Sigmoid colon (tissue), 7 donors: ENCODE data around the gene BLTP3A. TPM values are rescaled to one million over a fixed set of nuclear protein-coding genes. Genes with fewer than 3 reads are reported as not detected.
"Not testable (repeated sequence)": the region's sequence is repeated elsewhere in the genome, so short reads cannot be mapped to it uniquely, and the experiment has no call there.

Experiments used
- DNase-seq: peaks from one replicate; pipeline ENCODE4 v3.0.0-alpha.2; 2019
- H3K27ac ChIP-seq, 4 donors: fragments of 200-600 bp; sonication (generic); one replicate each; pipeline ENCODE4 v1.5.1; 2016 to 2019; ENCODE audit warnings: mild to moderate bottlenecking in 1 of 4
- H3K27me3 ChIP-seq, 3 donors: fragments of 200-600 bp; sonication (generic); one replicate each; pipeline ENCODE4 v1.5.1; 2019; ENCODE audit warnings: mild to moderate bottlenecking in 1 of 3
- H3K36me3 ChIP-seq, 4 donors: fragments of 200-600 bp; sonication (generic); one replicate each; pipeline ENCODE4 v1.5.1; 2016 to 2019
- H3K4me1 ChIP-seq, 4 donors: fragments of 200-600 bp; sonication (generic); one replicate each; pipeline ENCODE4 v1.5.1; 2017 to 2019
- H3K4me3 ChIP-seq, 4 donors: fragments of 200-600 bp; sonication (generic); one replicate each; pipeline ENCODE4 v1.5.1; 2017 to 2019; ENCODE audit warnings: mild to moderate bottlenecking in 2 of 4, moderate library complexity in 1 of 4
- H3K9me3 ChIP-seq, 4 donors: fragments of 200-600 bp in 3 of 4; sonication (generic) in 3 of 4; one replicate each; pipeline versions ENCODE4 v1.5.1 to v1.6.1; 2013 to 2019
- CTCF ChIP-seq, 4 experiments: fragments of 450-650 bp in 3 of 4; fragments of 200-600 bp in 1 of 4; IDR thresholded peaks; one replicate each; pipeline ENCODE4 v1.5.1; 2016 to 2019; ENCODE audit warnings: antibody characterized with exemption in 4 of 4, mild to moderate bottlenecking in 3 of 4, moderate library complexity in 2 of 4
- EP300 ChIP-seq, 4 donors: sonication (generic); formaldehyde crosslinking; IDR thresholded peaks; one replicate each; pipeline ENCODE4 v1.6.1; 2017; ENCODE audit warnings: antibody characterized with exemption in 4 of 4
- POLR2A ChIP-seq, 2 donors: fragments of 450-650 bp; IDR thresholded peaks; one replicate each; pipeline ENCODE4 v1.6.1; 2016; ENCODE audit warnings: antibody characterized with exemption in 2 of 2, mild to moderate bottlenecking in 2 of 2, moderate library complexity in 2 of 2
- POLR2AphosphoS5 ChIP-seq, 4 donors: sonication (generic); formaldehyde crosslinking; IDR thresholded peaks; one replicate each; pipeline ENCODE4 v1.6.1; 2017; ENCODE audit warnings: antibody characterized with exemption in 4 of 4
- WGBS, 2 donors: extraction: QIAGEN DNeasy Blood & Tissue Kit; methylation state at CpG; one replicate each; pipeline ENCODE4 v1.1.7; 2013; 5-methylcytosine and 5-hydroxymethylcytosine counted together
- intact Hi-C: fragments of 100-400 bp; cut with DNase I; formaldehyde crosslinking; loops from one replicate; pipeline ENCODE4 v1.15.1; 2023
- polyA plus RNA-seq, 3 donors: library from polyadenylated mRNA; stranded (reverse); fragments of 200-250 nt; gene quantifications; one replicate each; pipeline ENCODE4 v1.2.3, GENCODE V29; 2013
- total RNA-seq, 4 donors: library from RNA; depleted of rRNA; stranded (reverse); fragments of >200 nt; gene quantifications; one replicate each; pipeline ENCODE4 v1.1.0, GENCODE V29; 2016
- donor health status: healthy with polysubstance abuse.
- donor health status: Bipolar disorder and iron deficiency.
- donor health status: healthy.

BLTP3A gene
- total and polyA plus RNA-seq, 7 donors, result 0.60 to 11.6 (median 6.7) TPM

GRCh38 chr6:34795836-34796425, 4.0 kb downstream of the BLTP3A start:
- Histone ChIP-seq H3K4me1 (peaks cover 0 to 18% (median 9%) of the 10 kb centered on the region in 4 donors), H3K36me3 (no peaks in the 10 kb centered on the region), H3K27me3 (no peaks in the 10 kb centered on the region), H3K4me3 (no peak overlapping the region), H3K9me3 (no peaks in the 10 kb centered on the region), H3K27ac (no peak overlapping the region)
- DNase-seq, result no peak
- no peak for TF ChIP-seq POLR2A (IDR thresholded peaks at IDR 0.05)
- no peak for TF ChIP-seq POLR2AphosphoS5 (IDR thresholded peaks at IDR 0.05)
- TF ChIP-seq CTCF (IDR thresholded peaks at IDR 0.05), result no peak
- TF ChIP-seq EP300 (IDR thresholded peaks at IDR 0.05), result no peak
- intact Hi-C loops, result loop anchor here (10.0 kb wide), 1 partner anchor 349 kb away; the partner anchor contains the start of gene TCP11
- 56 to 74% methylated on average over 2 of the region's 2 CpGs for WGBS, 2 donors

- no peak for DNase-seq
- H3K36me3 ChIP-seq, result no peaks in the 10 kb centered on the region
- TF ChIP-seq POLR2AphosphoS5 (IDR thresholded peaks at IDR 0.05) (no peak), POLR2A (IDR thresholded peaks at IDR 0.05) (no peak), EP300 (IDR thresholded peaks at IDR 0.05) (no peak), CTCF (IDR thresholded peaks at IDR 0.05) (no peak)
- H3K27me3 ChIP-seq, result no peaks in the 10 kb centered on the region
- 97 to 98% methylated on average over 3 of the region's 3 CpGs for WGBS, 2 donors
- H3K9me3 ChIP-seq, result no peaks in the 10 kb centered on the region
- peaks cover 0 to 12% (median 5%) of the 10 kb centered on the region in 4 donors for H3K4me1 ChIP-seq
- intact Hi-C loops, result loop anchor here (10.0 kb wide), 1 partner anchor 347 kb away; the partner anchor contains the start of gene TCP11
- no peak overlapping the region for H3K27ac ChIP-seq
- no peak overlapping the region for H3K4me3 ChIP-seq
Measured at GRCh38 chr6:34798057-34798456, 6.2 kb downstream of the BLTP3A start.

GRCh38 chr6:34799547-34799946, 7.7 kb downstream of the BLTP3A start:
- TF ChIP-seq CTCF (IDR thresholded peaks at IDR 0.05), result no peak
- TF ChIP-seq EP300 (IDR thresholded peaks at IDR 0.05), result no peak
- TF ChIP-seq POLR2AphosphoS5 (IDR thresholded peaks at IDR 0.05), result no peak
- TF ChIP-seq POLR2A (IDR thresholded peaks at IDR 0.05), result no peak
- DNase-seq, result no peak
- intact Hi-C loops, result loop anchor here (10.0 kb wide), 1 partner anchor 345 kb away; the partner anchor contains the start of gene TCP11
- no peak overlapping the region for H3K27ac ChIP-seq
- peaks cover 0 to 7% (median 0%) of the 10 kb centered on the region in 4 donors for H3K4me1 ChIP-seq
- H3K9me3 ChIP-seq, result no peaks in the 10 kb centered on the region
- no peaks in the 10 kb centered on the region for H3K36me3 ChIP-seq
- WGBS, 2 donors, result 91 to 94% methylated on average over 3 of the region's 3 CpGs
- no peaks in the 10 kb centered on the region for H3K27me3 ChIP-seq
- no peak overlapping the region for H3K4me3 ChIP-seq

- Histone ChIP-seq H3K9me3 (no peaks in the 10 kb centered on the region), H3K27ac (no peak overlapping the region), H3K27me3 (no peaks in the 10 kb centered on the region), H3K36me3 (no peaks in the 10 kb centered on the region), H3K4me3 (no peak overlapping the region), H3K4me1 (no peaks in the 10 kb centered on the region)
- no peak for TF ChIP-seq CTCF (IDR thresholded peaks at IDR 0.05)
- no peak for TF ChIP-seq POLR2A (IDR thresholded peaks at IDR 0.05)
- no peak for TF ChIP-seq POLR2AphosphoS5 (IDR thresholded peaks at IDR 0.05)
- TF ChIP-seq EP300 (IDR thresholded peaks at IDR 0.05), result no peak
- no peak for DNase-seq
- intact Hi-C loops, result no loop called here
Measured at GRCh38 chr6:34804543-34804942, 12.7 kb downstream of the BLTP3A start.

- H3K4me1 ChIP-seq, H3K4me3 ChIP-seq, H3K27ac ChIP-seq, DNase-seq, H3K36me3 ChIP-seq, H3K9me3 ChIP-seq, H3K27me3 ChIP-seq, intact Hi-C loops: not testable (repeated sequence)
- 45 to 82% methylated on average over 6 of the region's 6 CpGs for WGBS, 2 donors
Measured at GRCh38 chr6:34805074-34805473, 13.2 kb downstream of the BLTP3A start.
